K562 (cell line): Measurements from ENCODE around the gene MVD. TPM values are rescaled to one million over a fixed set of nuclear protein-coding genes. Genes with fewer than 3 reads are reported as not detected.

Experiments used
- CBX5 ChIP-seq: IDR thresholded peaks from 2 replicates; pipeline ENCODE4 v1.6.1; 2014; ENCODE audit warnings: low read depth, borderline replicate concordance
- EHMT2 ChIP-seq: fragments of 450-650 bp; IDR thresholded peaks from 2 replicates; pipeline ENCODE4 v1.6.1; 2018; ENCODE audit warnings: antibody characterized with exemption
- GABPB2 ChIP-seq: fragments of 250-450 bp; sonication (Bioruptor Pico); conservative IDR thresholded peaks from 2 replicates; pipeline ENCODE4 v1.5.1; 2021; ENCODE audit warnings: mild to moderate bottlenecking
- KLF13 ChIP-seq: fragments of 450-650 bp; IDR thresholded peaks from 2 replicates; pipeline ENCODE4 v1.6.1; 2016; ENCODE audit warnings: missing genetic modification characterization, low read depth, mild to moderate bottlenecking, missing compliant biosample characterization, moderate library complexity, borderline replicate concordance
- MLX ChIP-seq, 2 experiments: fragments of 450-650 bp in 1 of 2; sonication (generic) in 1 of 2; formaldehyde crosslinking; conservative IDR thresholded peaks; 2 replicates each; pipeline versions ENCODE4 v1.4.0 to v1.8.1; 2020 to 2022; ENCODE audit warnings: mild to moderate bottlenecking in 1 of 2, missing genetic modification reagents in 1 of 2
- NFE2L1 ChIP-seq: fragments of 450-650 bp; IDR thresholded peaks from 2 replicates; pipeline ENCODE4 v1.6.1; 2016; ENCODE audit warnings: missing genetic modification characterization, low read depth, mild to moderate bottlenecking, missing compliant biosample characterization, moderate library complexity, borderline replicate concordance
- NKRF ChIP-seq: fragments of 450-650 bp; IDR thresholded peaks from 2 replicates; pipeline ENCODE4 v1.6.1; 2016; ENCODE audit warnings: borderline replicate concordance
- NR3C1 ChIP-seq: sonication (generic); formaldehyde crosslinking; IDR thresholded peaks from 2 replicates; pipeline ENCODE4 v1.8.1; 2022; ENCODE audit warnings: missing genetic modification reagents
- POLR2AphosphoS5 ChIP-seq: IDR thresholded peaks from 2 replicates; pipeline ENCODE4 v1.6.1; 2011; ENCODE audit warnings: mild to moderate bottlenecking, low read depth, low read length, moderate library complexity; ENCODE audit not compliant: control insufficient read depth, insufficient read depth
- PRMT5 ChIP-seq: sonication (generic); formaldehyde crosslinking; IDR thresholded peaks from 2 replicates; pipeline ENCODE4 v1.5.0; 2020; ENCODE audit warnings: missing genetic modification reagents
- SAP30 ChIP-seq: fragments of 200-600 bp; sonication (generic); IDR thresholded peaks from 2 replicates; pipeline ENCODE4 v1.6.1; 2012; ENCODE audit warnings: borderline replicate concordance, low read depth, mild to moderate bottlenecking, moderate library complexity, low read length, control low read depth, inconsistent platforms; ENCODE audit not compliant: insufficient read depth, poor library complexity, severe bottlenecking
- SIN3A ChIP-seq, 2 experiments: fragments of 150-350 bp in 1 of 2; IDR thresholded peaks; 2 replicates each; pipeline ENCODE4 v1.6.1; 2011 to 2016; ENCODE audit warnings: borderline replicate concordance in 2 of 2, low read depth in 2 of 2, low read length in 2 of 2, mild to moderate bottlenecking in 2 of 2, moderate library complexity in 2 of 2; ENCODE audit not compliant: control insufficient read depth in 1 of 2
- XRCC5 ChIP-seq: fragments of 200-400 bp; formaldehyde crosslinking; IDR thresholded peaks from 2 replicates; pipeline ENCODE4 v1.6.1; 2017; ENCODE audit warnings: low read depth, mild to moderate bottlenecking, low read length
- ZEB2 ChIP-seq: fragments of 450-650 bp; IDR thresholded peaks from 2 replicates; pipeline ENCODE4 v1.6.1; 2016
- ZNF274 ChIP-seq: IDR thresholded peaks from 2 replicates; pipeline ENCODE4 v1.6.1; 2011; ENCODE audit warnings: low read depth, mild to moderate bottlenecking, low read length, moderate library complexity, borderline replicate concordance
- ZNF395 ChIP-seq: fragments of 200-800 bp; sonication (Bioruptor generic); IDR thresholded peaks from 2 replicates; pipeline ENCODE4 v1.6.1; 2017; ENCODE audit warnings: missing genetic modification characterization, missing compliant biosample characterization
- ZNF431 ChIP-seq: sonication (generic); formaldehyde crosslinking; IDR thresholded peaks from 2 replicates; pipeline ENCODE4 v1.8.0; 2022; ENCODE audit warnings: mild to moderate bottlenecking, missing genetic modification reagents
- ZNF436 ChIP-seq: fragments of 250-450, 450-650 bp; sonication (Bioruptor Pico); formaldehyde crosslinking; IDR thresholded peaks from 2 replicates; pipeline ENCODE4 v1.7.0; 2020; ENCODE audit warnings: mild to moderate bottlenecking
- ZNF589 ChIP-seq: fragments of 200-800 bp; sonication (Bioruptor generic); IDR thresholded peaks from 2 replicates; pipeline ENCODE4 v1.6.1; 2016; ENCODE audit warnings: low read depth, missing genetic modification characterization, missing compliant biosample characterization
- ZNF639 ChIP-seq, 2 experiments: fragments of 200-800 bp in 1 of 2; sonication (Bioruptor generic) in 1 of 2; sonication (generic) in 1 of 2; formaldehyde crosslinking in 1 of 2; IDR thresholded peaks in 1 of 2; conservative IDR thresholded peaks in 1 of 2; 2 replicates each; pipeline versions ENCODE4 v1.5.0 to v1.6.1; 2016 to 2020; ENCODE audit warnings: missing compliant biosample characterization in 1 of 2, missing genetic modification characterization in 1 of 2, missing genetic modification reagents in 1 of 2
- polyA plus RNA-seq, 8 experiments: library from polyadenylated mRNA; depleted of rRNA in 4 of 8; stranded (reverse) in 5 of 8; unstranded in 3 of 8; fragments of >200 nt; fragmentation: Nextera tagmentation in 2 of 8; fragmentation: Illumina TruSeq in 1 of 8; extraction: Ambion mirVana in 2 of 8; extraction: Trizol in 1 of 8; gene quantifications; 2 replicates each; pipeline versions ENCODE4 v1.2.1 to v1.2.3, GENCODE V29; 2011 to 2014; ENCODE audit warnings: inconsistent platforms in 1 of 8, missing spikeins in 1 of 8
- total RNA-seq, 7 experiments: library from RNA; depleted of rRNA in 6 of 7; stranded (reverse); fragments of >200 nt in 6 of 7; fragmentation: Illumina TruSeq in 2 of 7; extraction: Trizol in 2 of 7; gene quantifications; 2 replicates each; pipeline versions ENCODE4 v1.2.1 to v1.2.3, GENCODE V29; 2011 to 2021; ENCODE audit warnings: low replicate concordance in 1 of 7

Gene MVD
- total and polyA plus RNA-seq, 9 of the 15 experiments (the other 6 are each of a cell fraction or from before 2014, with no cell fraction given) = 12.2 to 141 (median 45.3) TPM

GRCh38 chr16:88706229-88706964 is 43.5 kb upstream of the MVD start, which contains the start of the genes CTU2 and RNF166 (continued):
- TF ChIP-seq MLX (CRISPR knock-in tag; conservative IDR thresholded peaks at IDR 0.05) (no peak), XRCC5 (no peak), KLF13 (peak; percentile 75; the same call in 1 of the 2 replicates), ZNF274 (no peak), NR3C1 (CRISPR knock-in tag) (0 out of 2 replicates have a peak, but pooled peaks have one; percentile 20), ZNF589 (CRISPR knock-in tag) (0 out of 2 replicates have a peak, but pooled peaks have one; percentile 63), SIN3A (IDR thresholded peaks at IDR 0.05; ENCODE audit: borderline replicate concordance in 2 of 2, control insufficient read depth in 1 of 2, low read depth in 2 of 2, low read length in 2 of 2) (peak; percentile 100), ZNF639 (CRISPR knock-in tag; conservative IDR thresholded peaks at IDR 0.05 in 1 of 2, IDR thresholded peaks at IDR 0.05 in 1 of 2) (peak in 1 of 2 experiments; percentile 90; a peak in 3 of 4 replicates), NFE2L1 (tag) (no peak), ZNF431 (0 out of 2 replicates have a peak, but pooled peaks have one; percentile 12), ZNF436 (no peak), NKRF (peak; percentile 79), ZNF395 (CRISPR knock-in tag) (peak; percentile 99), POLR2AphosphoS5 (peak; percentile 82), ZEB2 (no peak), EHMT2 (no peak), CBX5 (peak; percentile 34; the same call in 1 of the 2 replicates), GABPB2 (CRISPR knock-in tag) (peak; percentile 12; the same call in 1 of the 2 replicates), PRMT5 (no peak), SAP30 (peak; percentile 100)
